Measurements from ENCODE around the gene PLEKHH3. TPM values are rescaled to one million over a fixed set of nuclear protein-coding genes. Genes with fewer than 3 reads are reported as not detected.
A peak's percentile ranks its signal among the peaks of the same experiment; 100 is the strongest.

The PLEKHH3 gene
- total and polyA plus RNA-seq, 10 of the 15 experiments (the other 5 are each of a cell fraction or from before 2014, with no cell fraction given), result 0.31 to 38.0 (median 11.0) TPM

DNA sequence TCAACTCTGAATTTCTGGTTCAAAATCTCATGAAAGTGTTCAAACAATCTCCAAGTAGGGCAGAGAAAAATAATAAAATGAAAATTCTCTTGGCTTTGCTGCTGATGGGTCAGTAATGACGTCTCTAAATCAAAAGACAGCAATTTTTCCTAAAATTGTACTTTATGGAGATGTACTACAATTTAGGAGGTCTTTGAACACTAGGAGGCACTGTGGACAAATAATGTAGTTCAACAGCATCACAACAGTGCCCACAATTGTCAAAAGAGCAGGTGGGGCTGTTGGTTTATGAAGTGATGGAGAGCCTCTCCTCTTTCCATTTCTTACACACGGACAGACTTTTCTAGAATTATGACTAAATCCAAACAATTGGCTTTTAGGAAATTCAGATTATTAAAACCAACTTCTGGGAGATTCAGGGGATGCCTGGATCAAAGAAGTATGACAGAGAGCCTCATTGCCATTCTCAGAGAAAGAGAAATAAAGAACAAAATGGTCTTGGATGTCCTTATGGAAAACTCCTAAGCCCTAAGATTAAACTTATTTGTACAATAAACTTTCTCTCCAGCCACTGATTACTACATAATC lies 44.3 kb upstream of the PLEKHH3 start (continued):
- TF ChIP-seq NFYA (IDR thresholded peaks at IDR 0.05; ENCODE audit: borderline replicate concordance, low read depth, low read length) (no peak), RAD21 (IDR thresholded peaks at IDR 0.05; ENCODE audit: insufficient read depth, low read depth, low read length) (peak; percentile 73), ZNF384 (IDR thresholded peaks at IDR 0.05; ENCODE audit: borderline replicate concordance, low read depth, low read length) (no peak), SMC3 (IDR thresholded peaks at IDR 0.05; ENCODE audit: borderline replicate concordance, low read length) (peak; percentile 81; the same call in 1 of the 2 replicates), PML (IDR thresholded peaks at IDR 0.05; ENCODE audit: low read length) (no peak), POLR2AphosphoS5 (IDR thresholded peaks at IDR 0.05; ENCODE audit: low read length) (no peak), NR2F1 (conservative IDR thresholded peaks at IDR 0.05) (no peak), ZNF207 (IDR thresholded peaks at IDR 0.05; ENCODE audit: borderline replicate concordance) (no peak), MEF2B (IDR thresholded peaks at IDR 0.05; ENCODE audit: partially characterized antibody, poor library complexity, severe bottlenecking) (no peak), JUND (IDR thresholded peaks at IDR 0.05; ENCODE audit: low read depth, low read length) (no peak), CREB1 (IDR thresholded peaks at IDR 0.05; ENCODE audit: low read depth) (no peak), TBL1XR1 (IDR thresholded peaks at IDR 0.05; ENCODE audit: low read depth, low read length) (no peak), STAT1 (conservative IDR thresholded peaks at IDR 0.05) (no peak), SUPT20H (IDR thresholded peaks at IDR 0.05; ENCODE audit: borderline replicate concordance, control insufficient read depth, low read depth, low read length) (no peak), CHD4 (IDR thresholded peaks at IDR 0.05) (no peak), ETV6 (conservative IDR thresholded peaks at IDR 0.05 in 1 of 2, IDR thresholded peaks at IDR 0.05 in 1 of 2; ENCODE audit: borderline replicate concordance in 1 of 2, low read depth in 1 of 2) (no peak), IKZF1 (conservative IDR thresholded peaks at IDR 0.05) (no peak), HCFC1 (IDR thresholded peaks at IDR 0.05; ENCODE audit: low read length) (no peak), IRF4 (IDR thresholded peaks at IDR 0.05; ENCODE audit: low read depth, low read length) (no peak), RBBP5 (conservative IDR thresholded peaks at IDR 0.05) (no peak)
- TF ChIP-seq, protein P1, sequence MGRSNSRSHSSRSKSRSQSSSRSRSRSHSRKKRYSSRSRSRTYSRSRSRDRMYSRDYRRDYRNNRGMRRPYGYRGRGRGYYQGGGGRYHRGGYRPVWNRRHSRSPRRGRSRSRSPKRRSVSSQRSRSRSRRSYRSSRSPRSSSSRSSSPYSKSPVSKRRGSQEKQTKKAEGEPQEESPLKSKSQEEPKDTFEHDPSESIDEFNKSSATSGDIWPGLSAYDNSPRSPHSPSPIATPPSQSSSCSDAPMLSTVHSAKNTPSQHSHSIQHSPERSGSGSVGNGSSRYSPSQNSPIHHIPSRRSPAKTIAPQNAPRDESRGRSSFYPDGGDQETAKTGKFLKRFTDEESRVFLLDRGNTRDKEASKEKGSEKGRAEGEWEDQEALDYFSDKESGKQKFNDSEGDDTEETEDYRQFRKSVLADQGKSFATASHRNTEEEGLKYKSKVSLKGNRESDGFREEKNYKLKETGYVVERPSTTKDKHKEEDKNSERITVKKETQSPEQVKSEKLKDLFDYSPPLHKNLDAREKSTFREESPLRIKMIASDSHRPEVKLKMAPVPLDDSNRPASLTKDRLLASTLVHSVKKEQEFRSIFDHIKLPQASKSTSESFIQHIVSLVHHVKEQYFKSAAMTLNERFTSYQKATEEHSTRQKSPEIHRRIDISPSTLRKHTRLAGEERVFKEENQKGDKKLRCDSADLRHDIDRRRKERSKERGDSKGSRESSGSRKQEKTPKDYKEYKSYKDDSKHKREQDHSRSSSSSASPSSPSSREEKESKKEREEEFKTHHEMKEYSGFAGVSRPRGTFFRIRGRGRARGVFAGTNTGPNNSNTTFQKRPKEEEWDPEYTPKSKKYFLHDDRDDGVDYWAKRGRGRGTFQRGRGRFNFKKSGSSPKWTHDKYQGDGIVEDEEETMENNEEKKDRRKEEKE (IDR thresholded peaks at IDR 0.05), result no peak
- TF ChIP-seq, protein P2, sequence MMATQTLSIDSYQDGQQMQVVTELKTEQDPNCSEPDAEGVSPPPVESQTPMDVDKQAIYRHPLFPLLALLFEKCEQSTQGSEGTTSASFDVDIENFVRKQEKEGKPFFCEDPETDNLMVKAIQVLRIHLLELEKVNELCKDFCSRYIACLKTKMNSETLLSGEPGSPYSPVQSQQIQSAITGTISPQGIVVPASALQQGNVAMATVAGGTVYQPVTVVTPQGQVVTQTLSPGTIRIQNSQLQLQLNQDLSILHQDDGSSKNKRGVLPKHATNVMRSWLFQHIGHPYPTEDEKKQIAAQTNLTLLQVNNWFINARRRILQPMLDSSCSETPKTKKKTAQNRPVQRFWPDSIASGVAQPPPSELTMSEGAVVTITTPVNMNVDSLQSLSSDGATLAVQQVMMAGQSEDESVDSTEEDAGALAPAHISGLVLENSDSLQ (IDR thresholded peaks at IDR 0.05), result no peak
- TF ChIP-seq, protein P3, sequence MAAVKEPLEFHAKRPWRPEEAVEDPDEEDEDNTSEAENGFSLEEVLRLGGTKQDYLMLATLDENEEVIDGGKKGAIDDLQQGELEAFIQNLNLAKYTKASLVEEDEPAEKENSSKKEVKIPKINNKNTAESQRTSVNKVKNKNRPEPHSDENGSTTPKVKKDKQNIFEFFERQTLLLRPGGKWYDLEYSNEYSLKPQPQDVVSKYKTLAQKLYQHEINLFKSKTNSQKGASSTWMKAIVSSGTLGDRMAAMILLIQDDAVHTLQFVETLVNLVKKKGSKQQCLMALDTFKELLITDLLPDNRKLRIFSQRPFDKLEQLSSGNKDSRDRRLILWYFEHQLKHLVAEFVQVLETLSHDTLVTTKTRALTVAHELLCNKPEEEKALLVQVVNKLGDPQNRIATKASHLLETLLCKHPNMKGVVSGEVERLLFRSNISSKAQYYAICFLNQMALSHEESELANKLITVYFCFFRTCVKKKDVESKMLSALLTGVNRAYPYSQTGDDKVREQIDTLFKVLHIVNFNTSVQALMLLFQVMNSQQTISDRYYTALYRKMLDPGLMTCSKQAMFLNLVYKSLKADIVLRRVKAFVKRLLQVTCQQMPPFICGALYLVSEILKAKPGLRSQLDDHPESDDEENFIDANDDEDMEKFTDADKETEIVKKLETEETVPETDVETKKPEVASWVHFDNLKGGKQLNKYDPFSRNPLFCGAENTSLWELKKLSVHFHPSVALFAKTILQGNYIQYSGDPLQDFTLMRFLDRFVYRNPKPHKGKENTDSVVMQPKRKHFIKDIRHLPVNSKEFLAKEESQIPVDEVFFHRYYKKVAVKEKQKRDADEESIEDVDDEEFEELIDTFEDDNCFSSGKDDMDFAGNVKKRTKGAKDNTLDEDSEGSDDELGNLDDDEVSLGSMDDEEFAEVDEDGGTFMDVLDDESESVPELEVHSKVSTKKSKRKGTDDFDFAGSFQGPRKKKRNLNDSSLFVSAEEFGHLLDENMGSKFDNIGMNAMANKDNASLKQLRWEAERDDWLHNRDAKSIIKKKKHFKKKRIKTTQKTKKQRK (IDR thresholded peaks at IDR 0.05; ENCODE audit: low read depth, low read length), result no peak
- TF ChIP-seq, protein P4, sequence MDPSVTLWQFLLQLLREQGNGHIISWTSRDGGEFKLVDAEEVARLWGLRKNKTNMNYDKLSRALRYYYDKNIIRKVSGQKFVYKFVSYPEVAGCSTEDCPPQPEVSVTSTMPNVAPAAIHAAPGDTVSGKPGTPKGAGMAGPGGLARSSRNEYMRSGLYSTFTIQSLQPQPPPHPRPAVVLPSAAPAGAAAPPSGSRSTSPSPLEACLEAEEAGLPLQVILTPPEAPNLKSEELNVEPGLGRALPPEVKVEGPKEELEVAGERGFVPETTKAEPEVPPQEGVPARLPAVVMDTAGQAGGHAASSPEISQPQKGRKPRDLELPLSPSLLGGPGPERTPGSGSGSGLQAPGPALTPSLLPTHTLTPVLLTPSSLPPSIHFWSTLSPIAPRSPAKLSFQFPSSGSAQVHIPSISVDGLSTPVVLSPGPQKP (IDR thresholded peaks at IDR 0.05; ENCODE audit: low read depth, low read length), result no peak
